Measurements from ENCODE around the gene CNGB1.
A peak's percentile ranks its signal among the peaks of the same experiment; 100 is the strongest.
"Not testable (repeated sequence)": the region's sequence is repeated elsewhere in the genome, so short reads cannot be mapped to it uniquely, and the experiment has no call there.

Gene CNGB1

DNA sequence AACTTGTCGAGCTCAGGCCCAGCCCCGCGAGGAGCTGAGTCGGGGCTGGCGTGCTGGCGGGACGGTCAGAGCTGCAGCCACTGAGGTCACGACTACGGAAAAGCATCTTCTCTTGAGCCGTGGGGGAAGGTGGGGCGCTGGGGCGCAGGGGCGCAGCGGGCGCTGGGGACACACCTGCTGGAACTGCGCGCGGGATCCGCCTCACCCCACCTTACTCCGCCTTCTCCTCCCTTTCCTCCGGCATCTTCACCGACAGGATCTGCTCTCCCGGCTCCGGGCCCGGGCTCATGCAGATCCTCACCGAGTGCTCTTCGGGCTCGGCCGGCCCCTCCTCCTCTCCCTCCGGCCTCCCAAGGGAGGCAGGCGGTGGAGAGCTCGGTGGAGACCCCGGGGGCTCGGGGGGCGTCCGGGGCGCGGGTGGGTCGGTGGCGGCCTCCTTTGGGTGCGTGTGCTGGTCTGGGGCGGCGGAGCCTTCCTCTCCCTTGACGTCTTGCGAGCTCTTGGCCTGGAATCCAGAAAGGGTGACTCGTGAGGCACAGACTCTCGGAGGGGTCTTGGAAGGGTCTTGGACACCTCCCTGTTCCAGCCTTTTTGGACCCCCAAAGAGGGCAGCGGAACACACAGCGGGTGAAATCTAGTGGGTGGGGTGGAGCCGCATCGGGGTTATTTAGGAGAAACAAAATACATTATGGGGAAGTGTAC is 86.8 kb downstream of the CNGB1 start:
- DNase-seq = no peak

DNA sequence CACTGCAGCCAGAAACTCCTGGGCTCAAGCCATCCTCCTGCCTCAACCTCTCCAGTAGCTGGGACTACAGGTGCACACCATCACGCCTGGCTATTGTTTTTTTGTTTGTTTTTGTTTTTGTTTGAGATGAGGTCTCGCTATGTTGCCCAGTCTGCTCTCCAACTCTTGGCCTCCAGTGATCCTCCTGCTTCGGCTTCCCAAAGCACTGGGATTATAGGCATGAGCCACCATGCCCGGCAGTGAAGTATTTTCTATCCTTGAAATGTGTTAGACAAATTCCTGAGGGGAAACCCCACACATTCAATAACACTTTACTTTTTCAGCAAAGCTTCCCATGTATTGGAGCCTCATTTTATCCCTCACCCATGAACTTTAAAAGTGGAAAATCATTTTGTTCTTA is 87.4 kb downstream of the CNGB1 start:
- no peak for DNase-seq

- no peak for DNase-seq
Measured at GRCh38 chr16:57882792-57883191, 88.1 kb downstream of the CNGB1 start.

GRCh38 chr16:57882206-57882605 is 88.7 kb downstream of the CNGB1 start:
- no peak for DNase-seq

- DNase-seq = no peak
Measured at GRCh38 chr16:57878586-57878985, 92.3 kb downstream of the CNGB1 start.

- peak in 1 of 5 experiments; percentile 27 for DNase-seq
Measured at GRCh38 chr16:57876210-57876609, 94.7 kb downstream of the CNGB1 start.

GRCh38 chr16:57875347-57875746 is 95.6 kb downstream of the CNGB1 start:
- no peak for DNase-seq

GRCh38 chr16:57873218-57873617 is 97.7 kb downstream of the CNGB1 start:
- no peak for DNase-seq

DNA sequence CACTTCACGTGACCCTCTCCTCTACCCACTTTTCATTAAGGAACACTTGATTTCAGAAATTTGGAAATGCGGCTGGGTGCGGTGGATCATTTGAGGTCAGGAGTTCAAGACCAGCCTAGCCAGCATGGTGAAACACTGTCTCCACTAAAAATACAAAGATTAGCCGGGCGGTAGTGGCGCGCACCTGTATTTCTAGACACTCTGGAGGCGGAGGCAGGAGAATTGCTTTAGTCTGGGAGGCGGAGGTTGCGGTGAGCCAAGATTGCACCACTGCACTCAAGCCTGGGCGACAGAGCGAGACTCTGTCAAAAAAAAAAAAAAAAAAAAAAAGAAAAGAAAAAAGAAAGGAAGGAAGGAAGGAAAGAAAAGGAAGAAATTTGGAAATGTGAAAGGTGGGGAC is 98.2 kb downstream of the CNGB1 start:
- DNase-seq = not testable (repeated sequence)

DNA sequence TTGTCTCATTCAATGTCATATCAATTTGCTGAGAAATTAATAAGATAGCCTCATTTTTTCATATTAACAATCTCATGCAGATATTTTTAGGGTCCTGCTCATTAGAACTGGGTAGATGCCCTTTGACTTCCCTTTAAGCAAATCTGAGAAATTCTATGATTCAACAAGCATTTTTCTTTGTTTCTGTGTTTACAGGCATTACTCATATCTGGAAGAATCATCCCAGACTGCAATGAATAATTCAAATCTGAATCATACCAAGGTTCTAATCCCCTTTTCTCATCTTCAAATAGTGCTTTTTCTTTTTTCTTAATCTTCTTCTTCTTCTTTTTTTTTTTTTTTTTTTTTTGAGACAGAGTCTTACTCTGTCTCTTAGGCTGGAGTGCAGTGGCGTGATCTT is 99.5 kb downstream of the CNGB1 start:
- peak in 1 of 5 experiments; percentile 10 for DNase-seq

GRCh38 chr16:57870753-57871454 is 100.0 kb downstream of the CNGB1 start:
- no peak for DNase-seq

DNA sequence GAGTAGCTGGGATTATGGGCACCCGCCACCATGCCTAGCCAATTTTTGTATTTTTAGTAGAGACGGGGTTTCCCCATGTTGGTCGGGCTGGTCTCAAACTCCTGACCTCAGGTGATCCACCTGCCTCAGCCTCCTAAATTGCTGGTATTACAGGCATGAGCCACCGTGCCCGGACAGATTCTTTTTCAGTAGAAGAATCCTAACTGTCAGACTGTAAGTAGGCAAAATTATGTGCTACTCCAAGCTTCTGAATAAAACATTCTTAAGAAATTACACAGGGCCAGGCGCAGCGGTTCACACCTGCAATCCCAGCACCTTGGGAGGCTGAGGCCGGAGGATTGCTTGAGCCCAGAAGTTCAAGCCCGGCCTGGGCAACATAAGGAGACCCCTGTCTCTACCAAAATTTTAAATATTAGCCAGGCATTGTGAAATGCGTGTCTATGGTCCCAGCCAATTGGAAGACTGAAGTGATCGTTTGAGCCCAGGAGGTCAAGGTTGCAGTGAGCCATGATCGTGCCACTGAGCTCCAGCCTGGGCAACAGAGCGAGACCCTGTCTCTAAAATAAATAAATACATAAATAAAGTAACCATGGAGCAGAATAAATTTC is 101.9 kb downstream of the CNGB1 start:
- no peak for DNase-seq

DNA sequence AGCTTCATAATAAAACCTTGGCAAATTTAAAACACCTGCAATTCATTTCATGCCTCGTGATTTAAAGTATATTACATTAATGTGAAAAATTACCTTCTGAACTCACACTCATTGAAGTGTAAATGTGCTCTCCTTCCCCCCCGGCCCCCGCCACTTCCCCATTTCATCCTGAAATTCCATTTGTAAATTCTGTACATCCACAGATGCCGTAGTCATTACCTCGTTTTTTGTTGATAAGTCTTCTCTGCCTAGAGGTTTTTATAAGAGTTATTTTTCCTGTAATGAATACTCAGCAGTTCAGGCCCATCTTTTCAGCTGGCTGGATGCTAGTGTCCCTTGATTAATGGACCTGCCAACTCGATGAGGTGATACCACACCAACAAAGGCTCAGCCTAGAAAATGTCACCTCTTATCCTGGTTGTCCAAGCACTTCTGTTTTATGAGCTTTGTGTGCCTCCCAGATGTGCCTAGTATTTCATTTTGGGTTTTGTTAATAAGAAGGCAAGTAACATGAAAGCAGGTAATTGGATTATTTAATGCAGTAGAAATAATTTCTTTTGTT is 103.8 kb downstream of the CNGB1 start:
- no peak for DNase-seq

- DNase-seq = no peak
Measured at GRCh38 chr16:57866529-57866918, 104.4 kb downstream of the CNGB1 start.

- no peak for DNase-seq
Measured at GRCh38 chr16:57865746-57866528, 105.0 kb downstream of the CNGB1 start.

- no peak for DNase-seq
Measured at GRCh38 chr16:57863434-57864160, 107.3 kb downstream of the CNGB1 start.

- DNase-seq = no peak
Measured at GRCh38 chr16:57862698-57863433, 108.1 kb downstream of the CNGB1 start.

GRCh38 chr16:57859331-57859730 is 111.6 kb downstream of the CNGB1 start:
- DNase-seq = no peak

- DNase-seq = no peak
Measured at GRCh38 chr16:57858635-57859034, 112.3 kb downstream of the CNGB1 start.

DNA sequence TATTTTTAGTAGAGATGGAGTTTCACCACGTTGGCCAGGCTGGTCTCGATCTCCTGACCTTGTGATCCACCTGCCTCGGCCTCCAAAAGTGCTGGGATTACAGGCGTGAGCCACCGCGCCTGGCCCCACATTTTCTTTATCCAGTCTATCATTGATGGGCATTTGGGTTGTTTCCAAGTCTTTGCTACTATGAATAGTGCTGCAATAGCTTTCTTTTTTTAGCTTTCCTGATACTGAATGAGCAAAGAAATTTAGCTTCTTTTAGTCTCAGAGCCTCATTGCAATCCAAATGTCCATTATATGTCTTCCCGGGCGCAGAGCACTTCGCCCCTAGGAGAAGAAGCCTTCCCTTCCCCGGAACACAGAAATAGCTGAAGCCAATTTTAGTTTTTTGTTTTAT is 112.9 kb downstream of the CNGB1 start:
- DNase-seq = not testable (repeated sequence)

- DNase-seq = no peak
Measured at GRCh38 chr16:57855188-57855587, 115.7 kb downstream of the CNGB1 start.
